ENCODE measurements around the gene LHFPL5.

The LHFPL5 gene

DNA sequence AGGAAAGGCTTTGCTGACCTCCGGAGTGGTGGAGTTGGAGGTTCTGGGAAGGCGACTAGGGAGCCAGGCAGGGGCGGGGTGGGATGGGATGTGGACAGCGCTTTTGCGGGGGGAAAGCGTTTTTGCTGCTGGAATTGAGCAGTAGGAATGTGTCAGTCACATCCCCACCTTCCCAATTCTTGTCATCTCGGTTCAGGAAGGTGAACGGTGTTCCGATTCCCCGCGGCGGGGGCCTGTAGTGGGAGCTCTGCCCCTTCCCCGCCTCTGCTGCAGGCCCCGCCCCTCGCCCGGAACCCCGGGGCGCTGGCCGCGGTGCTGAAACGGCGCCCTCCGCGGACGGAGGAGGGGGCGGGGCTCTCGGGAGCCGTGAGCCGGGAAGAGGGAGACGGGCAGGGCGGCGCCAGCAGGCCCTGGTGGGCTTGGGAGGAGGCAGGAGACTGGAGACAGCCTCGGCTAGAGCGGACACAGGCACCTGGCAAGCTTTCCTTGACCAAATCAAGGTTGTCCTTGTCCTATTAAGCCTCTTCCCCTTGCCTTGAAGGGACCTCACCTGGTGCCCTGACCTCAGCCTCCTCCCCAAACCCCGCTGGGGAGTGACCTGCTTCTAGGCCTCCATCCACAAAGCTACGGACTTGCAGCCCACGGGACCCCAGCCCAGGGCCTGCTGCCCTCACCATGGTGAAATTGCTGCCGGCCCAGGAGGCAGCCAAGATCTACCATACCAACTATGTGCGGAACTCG, at the start of gene LHFPL5:
Gene LHFPL5 (plus strand): TSS at position 357 of the 741 bp plus-strand sequence. CDS start 319 bp downstream, at position 676.
- DNase-seq (ENCODE audit: low spot score), result peak; percentile 22

- peak; percentile 21 for DNase-seq (ENCODE audit: low spot score)
These were observed 47.6 kb upstream of the LHFPL5 start for GRCh38 chr6:35757456-35758123.

DNA sequence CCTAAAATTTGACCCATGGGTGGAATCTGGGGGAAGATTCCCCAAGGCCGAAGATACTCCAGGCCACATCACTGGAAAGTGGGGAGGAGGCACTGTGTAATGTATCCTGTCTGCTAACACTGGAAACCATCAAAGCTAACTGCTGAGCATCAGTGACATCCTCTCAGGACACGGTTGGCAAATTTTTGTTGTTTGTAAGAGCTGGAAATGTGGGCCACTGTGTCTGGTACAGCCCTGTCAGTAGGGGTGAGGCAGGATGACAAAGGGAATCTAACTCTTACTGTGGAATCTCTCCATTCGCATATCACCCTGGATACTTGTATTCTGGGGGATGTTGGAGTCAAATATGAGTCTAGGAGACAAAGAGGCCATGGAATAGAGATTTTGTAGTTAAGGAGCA, 45.7 kb upstream of the LHFPL5 start:
- DNase-seq (ENCODE audit: low spot score), result no peak

DNA sequence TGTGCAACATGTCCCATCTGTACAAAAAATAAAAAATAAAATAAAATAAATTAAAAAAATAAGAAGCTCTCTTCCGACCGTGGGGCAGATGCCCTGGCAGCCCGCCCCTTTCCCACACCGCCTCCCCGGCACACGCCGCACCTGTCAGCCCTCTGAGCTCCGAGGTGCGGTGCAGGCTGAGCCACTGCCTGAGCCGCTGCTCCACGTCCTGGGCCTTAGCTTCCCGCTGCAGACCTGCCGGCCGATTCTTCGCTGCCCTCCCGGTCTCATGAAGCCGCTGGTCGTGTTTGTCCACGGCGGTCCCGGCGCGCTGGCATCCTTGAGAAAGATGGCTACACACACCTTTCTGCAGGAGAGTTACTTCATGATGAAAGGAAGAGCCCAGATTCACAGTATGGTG, 39.4 kb upstream of the LHFPL5 start:
- no peak for DNase-seq (ENCODE audit: low spot score)

DNA sequence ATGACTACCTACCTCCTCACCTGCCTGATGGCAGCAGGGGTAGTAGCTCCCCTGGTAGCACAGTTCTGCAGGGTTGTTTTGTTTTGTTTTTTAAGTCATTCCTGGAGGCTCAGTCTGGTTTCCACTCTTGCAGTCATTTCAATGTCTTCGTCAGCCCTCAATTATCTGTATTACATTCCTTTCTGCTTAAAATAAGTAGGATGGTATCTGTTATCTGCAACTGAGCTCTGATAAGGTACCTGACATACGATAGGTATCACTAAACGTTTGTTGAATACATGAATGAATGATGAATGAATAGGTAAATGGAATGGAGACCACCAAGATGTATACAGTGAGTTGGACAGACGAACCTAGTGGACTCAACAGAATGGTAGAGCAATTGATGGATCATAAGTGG, 35.9 kb upstream of the LHFPL5 start:
- DNase-seq (ENCODE audit: low spot score), result no peak

- no peak for DNase-seq (ENCODE audit: low spot score)
These were observed 33.9 kb upstream of the LHFPL5 start for GRCh38 chr6:35771343-35771627.

DNA sequence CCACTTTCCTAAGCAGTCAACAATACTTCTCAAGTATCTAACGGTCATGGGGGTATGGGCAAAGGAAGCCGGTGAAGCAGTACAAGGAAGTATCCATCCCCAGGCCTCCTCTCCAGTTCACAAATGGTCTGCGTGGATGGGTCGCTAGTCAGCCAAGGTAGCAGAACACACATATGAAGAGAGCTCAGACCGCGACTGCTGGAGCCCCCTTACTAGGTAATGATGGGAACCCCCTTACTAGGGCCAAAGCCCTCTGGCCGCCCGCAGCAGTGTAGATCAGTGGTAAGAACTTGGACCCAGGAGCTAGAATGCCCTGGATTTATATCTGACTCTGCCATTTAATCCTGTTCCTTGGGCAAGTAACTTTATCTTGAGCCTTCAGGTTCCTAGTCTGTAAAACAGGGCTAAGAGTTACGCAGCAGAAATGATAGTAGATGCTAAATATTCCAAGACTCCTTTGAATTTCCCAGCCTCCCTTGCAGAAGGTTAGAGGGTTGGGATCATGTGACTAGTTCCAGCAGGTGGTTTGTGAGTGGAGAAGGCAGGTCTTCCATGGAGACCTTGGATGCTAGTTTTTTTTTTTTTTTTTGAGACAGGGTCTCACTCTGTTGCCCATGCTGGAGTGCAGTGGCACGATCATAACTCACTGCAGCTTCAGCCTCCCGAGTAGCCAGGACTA, 30.9 kb upstream of the LHFPL5 start:
- DNase-seq (ENCODE audit: low spot score), result no peak

DNA sequence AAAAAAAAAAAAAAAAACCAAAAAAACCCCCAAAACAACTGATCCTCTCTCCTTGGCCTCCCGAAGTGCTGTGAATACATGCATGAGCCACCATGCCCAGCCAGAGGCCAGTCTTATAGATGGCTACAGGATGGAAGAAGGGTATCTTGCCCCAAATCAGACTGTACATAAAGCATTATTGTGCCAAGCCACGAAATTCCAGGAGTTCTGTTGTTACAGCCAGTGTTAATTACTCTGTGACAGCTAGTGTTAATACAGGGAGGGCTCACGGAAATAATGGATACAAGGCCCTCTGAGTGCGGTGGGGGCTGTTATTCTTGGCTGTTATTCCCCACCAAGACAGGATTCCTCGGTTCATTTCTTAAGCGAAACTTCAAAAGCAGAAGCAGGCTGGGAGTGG, 30.1 kb upstream of the LHFPL5 start:
- DNase-seq (ENCODE audit: low spot score), result no peak

GRCh38 chr6:35776364-35777215, 28.6 kb upstream of the LHFPL5 start, which contains the start of gene CLPSL2:
Gene CLPSL2, plus strand, starts transcription at chr6:35776598. Its CDS starts 21 bp downstream, at chr6:35776619.
- peak; percentile 36 for DNase-seq (ENCODE audit: low spot score)

- DNase-seq (ENCODE audit: low spot score), result no peak
These were observed 27.6 kb upstream of the LHFPL5 start for GRCh38 chr6:35777356-35778102.

GRCh38 chr6:35778437-35778836, 26.7 kb upstream of the LHFPL5 start:
- DNase-seq (ENCODE audit: low spot score), result no peak

- DNase-seq (ENCODE audit: low spot score), result no peak
These were observed 24.4 kb upstream of the LHFPL5 start, which contains the start of gene CLPSL1 for GRCh38 chr6:35780719-35781118. Gene CLPSL1, plus strand, starts transcription at chr6:35781019. Its CDS starts 92 bp downstream, at chr6:35781111.

- no peak for DNase-seq (ENCODE audit: low spot score)
These were observed 23.9 kb upstream of the LHFPL5 start for GRCh38 chr6:35781290-35781689.

GRCh38 chr6:35782424-35782823, 22.7 kb upstream of the LHFPL5 start:
- DNase-seq (ENCODE audit: low spot score), result no peak

GRCh38 chr6:35784200-35784599, 21.0 kb upstream of the LHFPL5 start:
- no peak for DNase-seq (ENCODE audit: low spot score)

DNA sequence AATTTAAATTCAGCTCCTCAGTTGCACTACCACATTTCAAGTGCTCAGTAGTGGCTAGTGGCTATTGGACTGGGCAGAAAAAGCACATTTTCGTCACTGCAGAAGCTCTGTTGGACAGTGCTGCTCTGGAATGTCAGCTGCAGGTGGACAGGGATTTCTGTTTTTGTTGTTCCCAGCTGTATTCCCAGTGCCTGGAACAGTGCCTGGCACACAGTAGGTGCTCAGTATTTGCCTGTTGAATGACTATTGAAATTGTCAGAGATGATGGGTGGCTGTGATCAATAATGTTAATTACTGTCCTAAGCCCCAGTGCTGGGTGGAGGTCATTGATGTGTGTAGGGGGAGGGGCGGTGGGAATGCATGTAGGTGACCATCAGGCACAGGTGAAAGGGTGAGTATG, 18.9 kb upstream of the LHFPL5 start:
- DNase-seq (ENCODE audit: low spot score), result no peak

DNA sequence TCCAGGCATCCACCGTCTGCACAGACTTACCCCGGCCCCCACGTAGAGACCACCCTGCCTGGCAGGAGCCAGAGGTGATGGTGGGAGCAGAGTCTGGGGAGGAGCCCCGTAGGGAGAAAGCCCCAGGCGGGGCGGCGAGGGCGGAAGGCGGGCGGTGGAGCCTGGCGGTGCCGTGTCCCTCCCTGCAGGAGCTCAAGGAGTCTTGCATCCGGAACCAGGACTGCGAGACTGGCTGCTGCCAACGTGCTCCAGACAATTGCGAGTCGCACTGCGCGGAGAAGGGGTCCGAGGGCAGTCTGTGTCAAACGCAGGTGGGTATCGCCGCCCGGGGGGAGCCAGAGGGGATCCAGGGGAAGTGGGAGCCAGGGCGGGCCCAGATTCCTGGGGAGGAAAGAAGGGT, 18.3 kb upstream of the LHFPL5 start:
- no peak for DNase-seq (ENCODE audit: low spot score)

- DNase-seq (ENCODE audit: low spot score), result no peak
These were observed 17.6 kb upstream of the LHFPL5 start for GRCh38 chr6:35787266-35788218.

DNA sequence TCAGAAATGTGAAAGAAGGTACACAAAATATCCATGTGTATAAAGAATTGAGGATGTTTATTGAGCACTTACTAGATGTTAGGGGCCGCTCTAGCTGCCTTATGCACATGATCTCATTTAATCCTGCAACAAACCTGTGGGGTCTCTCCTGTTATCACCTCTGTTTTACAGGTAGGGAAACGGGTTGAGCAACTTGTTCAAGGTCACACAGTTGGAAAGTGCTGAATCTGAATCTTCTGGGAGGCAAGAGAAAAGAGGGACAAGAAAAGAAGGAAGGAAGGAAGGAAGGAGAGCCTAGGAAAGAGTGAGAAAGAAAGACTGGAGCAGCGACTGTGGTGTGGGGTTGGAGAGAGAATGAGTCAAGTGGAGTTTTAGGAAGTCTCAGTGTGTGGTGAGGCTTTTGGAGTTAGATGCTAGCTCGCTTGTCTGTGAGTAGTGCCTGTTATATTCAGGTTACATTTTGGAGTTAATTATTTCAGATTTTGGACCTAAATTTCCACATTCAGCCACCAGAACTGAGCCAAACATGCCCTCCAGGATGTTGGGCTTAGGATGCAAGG, 16.6 kb upstream of the LHFPL5 start:
- DNase-seq (ENCODE audit: low spot score), result no peak

- DNase-seq (ENCODE audit: low spot score), result no peak
These were observed 14.5 kb upstream of the LHFPL5 start for GRCh38 chr6:35790683-35791082.

All from SW480 (cell line).